Activated CD8-positive, alpha-beta memory T cell treated with anti-CD3 and anti-CD28 coated beads for 48 hours (primary cell): ENCODE data around the gene POR.
"Not testable (repeated sequence)": the region's sequence is repeated elsewhere in the genome, so short reads cannot be mapped to it uniquely, and the experiment has no call there.

Experiments used
- DNase-seq, 3 experiments: peaks; one replicate each; pipeline ENCODE4 v3.0.0-alpha.2; 2020; ENCODE audit warnings: low read depth in 2 of 3, low spot score in 2 of 3

Gene POR

DNA sequence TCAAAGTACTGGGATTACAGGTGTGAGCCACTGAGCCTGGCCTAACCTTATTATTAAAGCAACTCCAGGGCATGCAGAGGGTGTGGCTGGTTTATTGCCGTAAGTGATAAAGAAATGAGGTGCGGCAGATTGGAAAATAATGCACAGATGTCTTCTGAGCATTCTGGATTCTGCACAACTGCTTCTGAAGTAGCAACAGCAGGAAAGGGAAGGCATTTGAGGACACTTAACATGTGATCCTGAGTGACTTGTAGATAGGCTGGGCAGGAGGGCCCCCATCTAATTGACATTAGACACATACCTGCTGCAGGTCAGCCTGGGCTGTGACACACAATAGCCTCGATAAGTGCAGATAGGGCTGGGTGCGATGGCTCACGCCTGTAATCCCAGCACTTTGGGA, 30.5 kb upstream of the POR start:
- DNase-seq: no peak

- no peak for DNase-seq
Observed at GRCh38 chr7:75885036-75885435, 29.9 kb upstream of the POR start.

- DNase-seq: no peak
Observed at GRCh38 chr7:75887669-75888369, 27.1 kb upstream of the POR start.

DNA sequence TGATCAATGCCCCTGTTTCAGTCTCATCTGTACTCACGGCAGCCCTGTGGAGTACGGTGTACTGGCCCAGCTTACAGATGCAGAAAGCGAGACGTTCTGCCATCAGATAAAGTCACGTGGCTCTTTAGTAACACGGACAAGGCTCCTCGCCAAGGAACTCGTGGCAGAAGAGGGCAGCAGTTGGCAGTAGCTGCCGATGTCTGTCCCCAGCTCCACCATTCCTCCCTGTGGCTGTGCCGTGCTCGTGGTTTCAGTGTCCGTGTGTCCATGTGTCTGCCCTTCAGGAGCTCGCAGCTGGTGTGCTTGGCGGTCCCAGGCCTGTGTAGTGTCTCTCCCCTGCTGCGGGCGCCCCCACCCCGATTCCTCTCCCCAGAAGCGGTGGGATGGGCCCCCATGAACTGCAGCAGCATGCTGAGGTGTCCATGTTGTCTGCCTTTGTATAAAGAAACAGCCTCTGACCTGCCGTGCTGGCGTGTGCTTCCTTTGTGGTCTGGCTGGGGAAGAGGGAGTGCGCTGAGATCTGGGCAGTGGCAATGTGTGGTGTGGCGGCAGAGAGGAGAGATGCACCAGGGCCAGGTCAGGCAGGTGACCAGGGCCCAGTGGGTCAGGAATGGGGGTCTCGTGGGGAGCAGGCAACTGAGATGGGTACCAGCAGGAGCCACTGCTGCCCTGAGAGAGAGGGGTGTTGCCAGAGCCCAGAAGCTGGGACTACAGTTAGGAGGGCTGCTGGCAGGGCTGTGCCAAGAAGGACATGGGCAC, 26.3 kb upstream of the POR start:
- DNase-seq: no peak

DNA sequence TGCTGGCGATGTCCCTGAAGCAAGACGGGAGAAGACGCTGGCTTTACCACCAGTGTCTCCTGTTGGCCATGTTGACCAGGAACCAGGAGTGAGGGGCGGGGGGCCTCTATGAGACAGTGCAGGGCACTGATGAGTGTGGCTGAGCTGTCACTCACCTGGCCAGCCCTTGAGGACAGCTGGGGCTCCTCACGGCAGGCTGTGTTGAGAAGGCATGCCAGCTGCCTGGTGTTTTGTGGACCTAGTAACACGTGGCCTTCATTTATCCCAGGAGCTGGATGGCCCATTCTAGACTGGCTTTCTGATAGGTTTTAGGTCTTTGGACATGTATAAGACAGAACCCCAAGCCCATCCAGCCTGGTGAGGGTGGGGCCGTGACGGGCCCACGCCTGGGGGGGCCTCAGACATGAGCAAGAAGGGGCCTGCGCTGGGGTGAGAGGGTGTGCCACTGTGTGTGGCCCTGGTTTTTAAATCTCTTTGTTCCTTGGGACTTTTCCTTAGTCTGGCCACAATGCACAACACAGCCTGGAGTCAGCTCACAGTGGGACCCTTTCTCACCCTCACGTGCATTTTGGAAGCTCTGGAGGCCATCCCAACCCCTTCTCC, 25.6 kb upstream of the POR start:
- no peak for DNase-seq

DNA sequence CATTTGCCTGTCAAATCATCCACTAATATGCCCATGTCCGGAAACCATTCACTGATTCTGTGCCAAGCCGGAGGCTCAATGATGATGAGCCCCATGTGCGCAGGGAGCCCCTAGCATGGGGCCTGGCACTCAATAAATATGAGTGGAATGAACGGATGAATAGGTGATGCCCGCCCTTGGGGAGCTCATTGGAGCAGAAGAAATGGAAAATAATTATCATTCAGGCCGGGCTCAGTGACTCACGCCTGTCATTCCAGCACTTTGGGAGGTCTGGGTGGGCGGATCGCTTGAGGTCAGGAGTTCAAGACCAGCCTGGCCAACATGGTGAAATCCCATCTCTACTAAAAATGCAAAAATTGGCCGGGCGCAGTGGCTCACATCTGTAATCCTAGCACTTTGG, 25.1 kb upstream of the POR start:
- no peak for DNase-seq

DNA sequence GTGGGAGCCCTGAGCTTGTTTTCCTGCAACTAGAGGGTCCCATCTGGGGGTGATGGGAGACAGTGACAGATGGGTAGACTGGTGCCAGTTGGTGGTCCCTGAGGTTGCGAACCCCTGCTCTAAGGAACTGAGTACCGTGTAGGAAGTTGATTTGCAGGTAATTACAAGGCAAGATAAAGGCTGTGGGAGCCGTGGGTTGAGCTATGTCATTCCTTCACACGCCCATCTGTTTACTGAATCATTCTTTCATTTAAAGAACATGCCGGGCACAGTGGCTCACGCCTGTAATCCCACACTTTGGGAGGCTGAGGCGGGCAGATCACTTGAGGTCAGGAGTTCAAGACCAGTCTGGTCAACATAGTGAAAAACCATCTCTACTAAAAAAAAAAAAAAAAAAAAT, 23.7 kb upstream of the POR start:
- not testable (repeated sequence) for DNase-seq

DNA sequence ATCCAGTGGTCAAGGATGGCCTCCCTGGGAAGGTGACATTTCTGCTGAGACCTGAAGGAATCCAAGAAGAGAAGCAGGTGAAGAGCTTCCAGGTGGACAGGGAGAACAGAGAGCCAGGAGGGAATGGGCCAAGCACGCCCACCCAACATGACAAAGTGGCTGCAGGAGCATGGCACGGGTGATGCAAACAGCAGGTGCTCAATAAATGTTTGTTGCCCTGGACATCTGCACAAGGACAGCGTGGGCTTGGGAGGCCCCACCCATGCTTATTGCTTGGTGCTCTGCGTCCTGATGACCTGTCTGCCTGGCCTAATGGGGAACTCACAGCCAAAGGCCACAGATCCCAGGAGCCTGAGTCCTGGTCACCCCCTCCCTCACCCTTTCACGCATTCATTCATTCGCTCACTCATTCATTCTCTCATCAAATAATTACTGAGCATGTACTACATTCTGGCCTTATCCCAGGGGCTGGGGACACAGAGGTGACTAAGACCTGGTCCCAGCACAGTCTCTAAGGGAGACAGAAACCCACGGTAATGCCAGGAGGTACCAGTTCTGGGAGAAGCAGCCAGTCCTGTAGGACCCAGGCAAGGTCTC, 23.0 kb upstream of the POR start:
- no peak for DNase-seq

- no peak for DNase-seq
Observed at GRCh38 chr7:75892634-75893272, 22.2 kb upstream of the POR start.

- DNase-seq: no peak
Observed at GRCh38 chr7:75896803-75897327, 18.1 kb upstream of the POR start.

DNA sequence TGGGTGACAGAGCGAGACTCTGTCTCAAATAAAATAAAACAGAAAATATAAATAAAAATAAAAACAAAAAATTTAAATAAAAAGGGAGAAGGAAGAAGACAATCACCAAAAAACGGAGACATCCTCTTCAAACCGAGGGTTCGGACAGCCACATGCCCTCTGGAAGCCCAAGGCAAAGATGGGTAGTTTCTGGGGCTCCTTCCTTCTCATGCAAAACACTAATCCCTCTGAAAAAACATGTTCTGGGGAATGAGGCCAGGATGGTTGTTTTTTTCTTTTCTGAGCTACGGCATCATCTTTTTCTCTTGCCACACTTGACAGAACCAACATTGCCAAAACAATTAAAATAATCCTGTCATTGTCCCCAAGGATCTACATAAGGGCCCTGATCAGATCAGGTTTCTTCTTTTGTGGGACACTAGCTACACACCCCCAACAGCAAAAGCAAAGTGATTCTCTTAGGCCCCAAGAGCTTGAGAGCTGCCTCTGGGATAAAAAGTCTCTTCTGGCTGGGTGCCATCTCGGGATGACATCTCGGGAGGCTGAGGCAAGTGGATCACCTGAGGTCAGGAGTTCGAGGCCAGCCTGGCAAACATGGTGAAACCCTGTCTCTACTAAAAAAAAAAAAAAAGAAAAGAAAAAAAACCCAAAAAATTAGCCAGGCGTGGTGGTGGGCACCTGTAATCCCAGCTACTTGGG, 14.2 kb upstream of the POR start:
- DNase-seq: no peak

- no peak for DNase-seq
Observed at GRCh38 chr7:75905785-75906604, 9.0 kb upstream of the POR start.

DNA sequence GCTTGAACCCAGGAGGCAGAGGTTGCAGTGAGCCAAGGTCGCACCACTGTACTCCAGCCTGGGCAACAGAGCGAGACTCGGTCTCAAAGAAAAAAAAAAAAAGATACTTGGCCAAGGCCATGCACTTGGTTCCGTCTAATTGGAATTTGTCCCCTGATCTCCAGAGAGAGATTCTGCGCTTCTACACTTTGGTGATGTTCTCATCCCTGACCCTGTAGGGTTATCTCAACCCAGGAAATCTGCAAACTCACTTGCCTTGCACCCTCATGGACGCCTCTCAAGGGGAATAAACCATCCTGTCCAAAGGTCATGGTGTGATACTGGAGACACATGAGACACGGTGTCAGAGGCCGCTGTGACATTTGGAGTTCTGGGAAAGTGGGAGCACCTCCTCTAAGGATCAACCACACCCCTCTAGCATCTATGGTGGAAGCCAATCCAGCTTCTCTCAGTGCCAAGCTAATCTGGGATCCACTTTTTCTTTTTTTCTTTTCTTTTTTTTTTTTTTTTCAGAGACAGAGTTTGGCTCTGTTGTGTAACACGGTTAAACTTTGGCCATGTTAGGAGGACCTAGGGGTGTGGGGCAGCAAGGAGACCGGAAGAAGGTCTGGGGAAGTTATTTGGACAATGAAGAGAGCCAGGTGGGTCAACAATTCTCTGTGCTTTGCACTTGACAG, 7.8 kb upstream of the POR start:
- no peak for DNase-seq

GRCh38 chr7:75907668-75908039, 7.3 kb upstream of the POR start:
- not testable (repeated sequence) for DNase-seq

GRCh38 chr7:75909521-75910132, 5.3 kb upstream of the POR start:
- DNase-seq: no peak

- not testable (repeated sequence) for DNase-seq
Observed at GRCh38 chr7:75911186-75911585, 3.8 kb upstream of the POR start.

- DNase-seq: no peak
Observed at GRCh38 chr7:75913437-75913836, 1.5 kb upstream of the POR start.

- no peak for DNase-seq
Observed at GRCh38 chr7:75914169-75914654, 743 bp upstream of the POR start.
